ENCODE data around the gene ZBTB7A.
A peak's percentile ranks its signal among the peaks of the same experiment; 100 is the strongest.

The ZBTB7A gene

GRCh38 chr19:4066682-4067395, at the start of gene ZBTB7A:
Gene ZBTB7A, minus strand, starts transcription at chr19:4066899. Its CDS starts 11,667 bp downstream, at chr19:4055232.
- DNase-seq: peak; percentile 65

GRCh38 chr19:4115818-4116385, 49.2 kb upstream of the ZBTB7A start:
- DNase-seq: no peak

- DNase-seq: no peak
Measured at GRCh38 chr19:4115050-4115817, 48.5 kb upstream of the ZBTB7A start.

- DNase-seq: no peak
Measured at GRCh38 chr19:4114181-4114580, 47.5 kb upstream of the ZBTB7A start.

GRCh38 chr19:4113398-4114088, 46.8 kb upstream of the ZBTB7A start:
- no peak for DNase-seq

GRCh38 chr19:4112367-4112766, 45.7 kb upstream of the ZBTB7A start:
- no peak for DNase-seq

GRCh38 chr19:4109626-4109945, 42.9 kb upstream of the ZBTB7A start:
- no peak for DNase-seq

- DNase-seq: no peak
Measured at GRCh38 chr19:4108767-4109625, 42.3 kb upstream of the ZBTB7A start.

GRCh38 chr19:4103080-4103433, 36.4 kb upstream of the ZBTB7A start:
- DNase-seq: no peak

GRCh38 chr19:4102339-4103079, 35.8 kb upstream of the ZBTB7A start:
- DNase-seq: no peak

GRCh38 chr19:4101496-4101770, 34.7 kb upstream of the ZBTB7A start:
- DNase-seq: no peak

GRCh38 chr19:4100647-4101495, 34.2 kb upstream of the ZBTB7A start:
- no peak for DNase-seq

- no peak for DNase-seq
Measured at GRCh38 chr19:4099041-4099764, 32.5 kb upstream of the ZBTB7A start.

- no peak for DNase-seq
Measured at GRCh38 chr19:4098493-4098892, 31.8 kb upstream of the ZBTB7A start.

- DNase-seq: no peak
Measured at GRCh38 chr19:4097501-4097900, 30.8 kb upstream of the ZBTB7A start.

GRCh38 chr19:4096049-4096892, 29.6 kb upstream of the ZBTB7A start:
- no peak for DNase-seq

- DNase-seq: no peak
Measured at GRCh38 chr19:4095488-4095844, 28.8 kb upstream of the ZBTB7A start.

- DNase-seq: no peak
Measured at GRCh38 chr19:4094761-4095487, 28.2 kb upstream of the ZBTB7A start.

- DNase-seq: no peak
Measured at GRCh38 chr19:4094291-4094690, 27.6 kb upstream of the ZBTB7A start.

Measured in NCI-H226 (cell line).